H1 (cell line): ENCODE results near the gene FADS2.

Source experiments
- CTCF ChIP-seq, 3 experiments: IDR thresholded peaks; 1 replicate in 2 of 3; 2 replicates in 1 of 3; pipeline versions ENCODE4 v1.5.1 to v1.6.1; 2011; ENCODE audit warnings: low read length in 3 of 3, mild to moderate bottlenecking in 3 of 3, inconsistent platforms in 2 of 3, low read depth in 1 of 3, moderate library complexity in 1 of 3; ENCODE audit not compliant: insufficient read depth in 1 of 3; ENCODE audit errors: control extremely low read depth in 1 of 3
- MAX ChIP-seq: IDR thresholded peaks from 2 replicates; pipeline ENCODE4 v1.6.1; 2012; ENCODE audit warnings: inconsistent platforms

GRCh38 chr11:61906522-61906909 is 78.4 kb downstream of the FADS2 start:
- TF ChIP-seq CTCF (IDR thresholded peaks at IDR 0.05; ENCODE audit: control extremely low read depth in 1 of 3, insufficient read depth in 1 of 3, low read depth in 1 of 3, low read length in 3 of 3) = no peak
- no peak for TF ChIP-seq MAX
